Activated T-cell treated with anti-CD3 and anti-CD28 coated beads for 1 hour (primary cell): ENCODE results near the gene SYNE3.

Source experiments
- DNase-seq: peaks from one replicate; pipeline ENCODE4 v3.0.0-alpha.2; 2020; ENCODE audit warnings: low read depth

The SYNE3 gene

DNA sequence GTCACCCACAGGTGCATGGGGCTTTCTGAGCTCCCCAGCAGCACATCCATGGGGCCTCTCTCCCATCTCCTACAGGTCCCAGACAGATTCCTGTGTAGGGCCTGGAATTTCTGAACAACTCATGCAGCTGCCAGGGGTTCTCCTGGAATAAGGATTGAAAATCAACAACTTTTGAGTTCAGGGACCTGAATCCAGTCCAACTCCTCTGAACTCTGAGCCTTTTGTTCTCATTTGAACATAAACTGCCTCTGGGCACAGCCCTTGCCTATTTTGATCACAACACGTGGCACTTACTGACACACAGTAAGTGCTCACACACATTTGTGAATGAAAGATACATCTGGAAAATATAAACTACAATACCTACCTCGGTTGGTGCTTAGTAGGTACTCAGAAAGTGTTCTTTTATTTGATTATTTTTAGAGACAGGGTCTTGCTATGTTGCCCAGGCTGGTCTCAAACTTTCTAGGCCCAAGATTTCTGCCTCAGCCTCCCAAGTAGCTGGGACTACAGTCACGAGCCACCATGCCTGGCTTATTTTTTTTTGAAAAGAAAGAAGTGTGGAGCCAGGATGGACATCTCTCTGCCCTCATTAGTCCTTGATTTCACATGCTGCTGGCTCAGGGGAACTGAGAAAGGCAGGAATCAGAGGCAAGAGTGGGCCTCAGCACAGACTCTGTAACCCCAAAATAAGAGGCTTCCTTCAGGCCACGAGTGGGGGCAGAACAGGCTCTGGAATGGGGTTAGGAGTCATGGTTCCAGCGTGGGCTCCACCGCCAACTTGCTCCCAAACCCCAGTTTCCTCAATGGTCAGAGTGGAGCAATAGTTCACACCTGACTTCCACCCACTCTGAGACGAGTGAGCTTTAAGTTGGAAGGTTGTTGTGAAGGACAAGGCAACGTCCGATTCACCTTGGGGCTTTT lies 27.0 kb downstream of the SYNE3 start:
- no peak for DNase-seq

DNA sequence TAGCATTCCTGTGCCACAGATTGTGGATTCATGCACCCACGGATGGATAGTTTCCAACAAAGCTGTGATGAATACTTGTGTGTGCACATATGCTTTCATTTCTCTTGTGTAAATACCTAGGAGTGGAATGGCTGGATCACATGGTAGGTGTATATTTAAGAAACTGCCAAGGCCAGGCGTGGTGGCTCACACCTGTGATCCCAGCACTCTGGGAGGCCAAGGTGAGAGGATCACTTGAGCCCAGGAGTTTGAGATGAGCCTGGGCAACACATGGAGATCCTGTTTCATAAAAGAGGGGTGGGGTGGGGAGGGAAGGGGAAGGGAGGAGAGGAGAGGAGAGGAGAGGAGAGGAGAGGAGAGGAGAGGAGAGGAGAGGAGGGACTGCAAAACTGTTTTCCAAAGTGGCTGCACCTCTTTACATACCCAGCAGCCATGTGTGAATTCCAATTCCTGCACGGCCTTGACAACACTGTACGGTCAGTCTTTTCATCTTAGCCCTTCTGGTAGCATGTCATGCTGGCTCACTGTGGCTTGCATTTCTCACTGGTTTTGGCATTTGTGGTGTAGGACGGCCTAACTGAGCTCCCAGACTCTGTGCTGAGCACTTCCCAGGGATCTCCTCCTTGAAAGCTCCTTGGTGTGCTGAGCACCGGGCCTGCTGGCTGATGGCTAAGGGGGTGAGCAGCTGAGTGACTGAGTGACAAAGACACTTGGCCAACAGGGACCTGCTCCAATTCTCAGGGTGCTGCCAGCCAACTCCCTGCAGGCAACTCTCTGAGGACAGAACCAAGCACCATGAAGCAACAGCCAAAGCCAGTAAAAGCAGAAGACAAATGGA lies 27.9 kb downstream of the SYNE3 start:
- DNase-seq, result no peak

DNA sequence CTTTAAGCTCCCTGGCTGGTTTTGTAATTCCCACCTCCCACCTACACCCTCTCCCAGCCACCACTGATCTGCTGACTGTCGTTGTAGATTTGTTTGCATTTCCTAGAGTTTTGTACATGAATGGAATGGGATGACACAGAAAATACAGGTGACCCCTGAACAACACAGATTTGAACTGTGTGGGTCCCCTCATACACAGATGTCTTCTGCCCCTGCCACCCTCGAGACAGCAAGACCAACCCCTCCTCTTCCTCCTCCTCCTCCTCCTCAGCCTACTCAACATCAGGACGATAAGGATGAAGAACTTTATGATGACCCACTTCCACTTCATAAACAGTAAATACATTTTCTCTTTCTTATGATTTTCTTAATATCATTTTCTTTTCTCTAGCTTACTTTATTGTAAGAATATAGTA lies 28.8 kb downstream of the SYNE3 start:
- DNase-seq, result no peak

DNA sequence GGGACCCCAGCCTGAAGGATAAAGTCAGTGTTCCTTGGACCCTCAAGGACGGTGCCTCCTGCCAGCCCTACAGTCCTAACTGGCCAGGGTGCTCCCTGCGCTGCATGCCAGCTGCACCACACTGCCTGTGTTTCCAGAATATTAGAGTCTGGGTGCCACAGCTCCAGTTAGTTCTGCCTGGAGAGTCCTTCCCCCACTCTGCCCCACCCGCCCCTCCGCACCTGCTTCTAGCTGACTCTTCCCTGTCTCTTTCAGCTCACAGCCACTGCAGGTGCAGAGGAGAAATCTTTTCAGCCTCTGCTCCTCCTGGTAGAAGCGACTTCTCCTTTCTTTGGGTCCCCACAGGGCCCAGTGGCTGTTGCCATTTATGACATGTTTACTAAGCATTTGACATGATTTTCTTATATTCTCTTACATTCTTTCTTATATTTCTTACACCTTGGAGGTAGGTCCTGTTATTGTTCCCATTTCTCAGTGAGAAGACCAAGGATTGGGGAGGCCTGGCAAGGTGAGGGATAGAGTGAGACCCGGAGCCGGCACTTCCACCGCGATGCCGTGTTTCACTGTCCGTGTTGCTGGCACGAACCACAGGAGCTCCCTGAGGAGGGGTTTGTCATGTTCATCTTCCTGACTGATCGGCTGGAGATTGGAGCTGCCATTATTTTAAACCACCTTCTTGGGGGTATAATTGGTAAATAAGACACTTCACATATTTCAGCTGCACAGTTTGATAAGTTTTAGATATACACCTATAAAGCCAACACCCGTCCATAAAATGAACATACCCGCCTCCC lies 29.4 kb downstream of the SYNE3 start:
- DNase-seq, result no peak

DNA sequence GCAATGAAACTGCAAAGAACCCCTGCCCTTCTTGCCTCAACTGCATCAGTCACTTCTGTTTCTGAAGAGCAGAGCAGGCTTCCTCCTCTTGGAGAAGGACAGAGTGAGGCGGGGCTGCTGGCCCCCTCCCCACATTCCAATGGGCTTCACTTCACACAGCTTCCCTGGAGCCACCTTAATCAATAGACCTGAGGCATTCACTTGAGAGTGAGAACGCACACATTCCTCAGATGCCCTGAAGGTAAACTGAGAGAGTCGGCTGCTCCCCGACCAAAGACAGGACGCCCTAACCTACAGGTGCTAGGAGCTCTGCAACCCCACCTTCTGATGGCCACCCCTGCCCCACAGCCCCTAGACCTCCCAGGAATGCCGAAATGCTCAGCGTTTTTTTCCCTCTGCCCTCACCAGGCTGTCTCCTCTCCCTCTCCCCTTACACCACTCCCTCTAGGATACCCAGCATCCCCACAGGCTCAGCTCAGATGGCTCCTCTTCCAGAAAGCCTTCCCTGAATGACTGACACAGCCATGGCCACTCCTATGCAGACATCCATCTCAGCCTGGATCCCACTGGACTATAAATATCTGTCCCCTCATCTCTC lies 31.1 kb downstream of the SYNE3 start:
- DNase-seq, result no peak

DNA sequence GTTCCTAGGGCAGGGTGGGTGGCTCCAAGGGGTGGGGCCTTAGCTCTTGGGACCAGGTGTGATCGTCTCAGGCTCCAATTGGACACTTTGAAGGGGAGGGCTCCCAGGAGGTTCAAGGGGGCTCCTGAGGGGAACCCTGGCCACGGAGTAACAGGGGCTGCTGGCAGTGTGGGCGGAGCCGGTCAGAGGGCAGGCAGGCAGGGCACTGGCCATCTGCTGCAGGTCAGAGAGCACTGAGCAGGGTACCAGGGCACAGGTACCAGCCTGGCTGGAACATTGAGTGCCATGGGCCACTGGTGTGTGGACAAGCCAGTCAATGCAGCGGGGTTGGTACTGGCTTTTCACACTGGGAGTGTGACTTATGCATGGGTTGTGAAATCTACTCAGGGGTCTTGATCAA lies 32.2 kb downstream of the SYNE3 start:
- DNase-seq, result no peak

DNA sequence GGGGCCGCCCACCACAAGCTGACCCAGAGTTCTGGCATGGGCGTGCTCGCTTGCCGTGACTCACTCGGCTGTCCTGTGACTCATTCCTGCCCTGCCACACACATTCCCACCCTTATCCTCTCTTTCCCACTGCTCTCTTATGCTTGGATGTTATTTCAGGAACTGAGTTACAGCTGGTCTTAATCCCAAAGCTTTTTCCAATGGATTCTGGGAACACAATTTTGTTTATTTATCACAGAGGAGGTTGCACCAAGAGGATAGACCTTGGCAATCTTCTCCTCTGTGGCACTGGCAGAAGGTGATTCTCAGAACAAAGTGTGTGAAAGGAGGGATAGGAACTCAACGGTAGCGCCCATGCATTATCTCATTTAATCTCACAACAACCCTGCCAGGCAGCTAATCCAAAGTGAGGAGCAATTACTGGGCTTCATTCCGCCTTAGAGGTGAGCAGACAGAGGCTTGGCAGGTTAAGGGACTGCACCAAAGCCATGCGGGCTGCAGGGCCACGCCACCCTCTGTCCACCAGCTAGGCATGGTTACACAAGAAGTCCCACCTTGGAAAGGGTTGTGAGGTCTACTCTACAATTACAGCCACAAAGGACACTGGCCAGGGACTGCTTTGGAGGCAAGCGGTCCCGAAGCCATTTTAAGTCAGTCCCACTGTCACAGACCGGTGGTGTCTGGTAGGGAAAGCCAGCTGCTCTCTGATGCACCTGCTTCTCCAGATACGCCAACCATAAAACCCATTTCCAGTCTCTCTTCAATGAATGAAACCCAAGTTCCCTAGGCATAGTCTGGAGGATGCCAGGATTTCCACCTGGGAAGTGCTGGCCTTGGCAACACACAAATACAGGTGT lies 32.9 kb downstream of the SYNE3 start:
- no peak for DNase-seq

DNA sequence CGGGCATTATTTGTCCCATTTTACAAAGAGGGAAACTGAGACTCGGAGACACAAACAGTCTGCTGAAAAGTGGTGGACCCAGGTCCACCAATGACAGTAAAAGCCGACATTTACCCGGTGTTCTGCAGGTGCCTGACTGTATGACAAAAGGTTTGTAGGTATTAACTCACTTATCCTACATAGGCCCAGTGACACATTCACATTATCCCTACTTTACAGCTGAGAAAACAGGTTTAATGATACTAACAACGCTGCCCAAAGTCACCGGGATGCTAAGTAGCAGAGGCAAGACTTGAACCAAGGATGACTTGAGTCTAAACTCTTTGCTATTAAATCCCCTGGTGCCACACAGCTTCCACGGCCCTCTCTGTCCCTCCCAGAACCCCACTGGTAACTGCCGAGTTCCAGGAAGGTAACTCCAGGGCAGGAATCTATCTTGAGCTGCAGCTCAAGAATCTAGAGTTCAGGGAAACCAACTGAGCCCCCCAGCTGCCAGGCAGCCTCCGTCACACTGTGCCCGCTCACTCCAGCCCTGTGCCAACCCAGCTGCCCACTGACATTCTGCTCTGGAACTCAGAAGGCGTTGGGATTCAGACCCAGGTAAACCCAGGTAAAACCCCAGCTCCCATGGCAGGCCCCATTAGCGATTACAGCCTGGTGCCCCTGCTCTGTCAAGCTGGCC lies 33.7 kb downstream of the SYNE3 start:
- DNase-seq, result no peak

DNA sequence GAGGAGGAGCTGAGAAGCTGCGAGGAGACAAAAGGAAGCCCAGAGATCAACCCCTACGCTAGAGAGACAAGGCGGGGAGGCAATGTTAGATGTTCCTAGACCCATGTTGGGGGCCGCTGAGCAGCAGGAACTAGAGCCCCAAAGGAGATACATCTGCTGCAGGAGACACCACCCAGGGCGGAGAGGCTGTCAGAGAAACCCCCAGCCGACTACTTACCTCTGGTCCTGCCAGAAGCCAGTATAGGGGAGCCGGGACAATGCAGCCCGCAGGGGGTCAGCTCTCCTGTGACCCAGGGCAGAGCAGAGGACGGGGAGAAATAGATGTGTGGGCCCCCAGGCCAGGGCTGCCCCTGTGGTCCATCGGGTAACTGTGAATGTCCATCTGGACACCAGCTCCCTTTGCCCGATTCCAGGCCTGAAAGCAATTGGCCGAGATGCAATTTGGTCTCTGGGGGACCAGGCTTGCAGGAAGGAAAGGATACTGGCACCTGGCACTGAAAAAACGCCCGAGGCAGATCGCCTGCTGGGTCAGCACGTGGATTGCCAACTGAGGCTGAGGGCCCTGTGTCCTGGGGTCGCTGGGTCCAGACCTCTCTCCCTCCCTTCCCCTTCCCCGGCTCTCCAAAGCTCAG lies 34.9 kb downstream of the SYNE3 start:
- no peak for DNase-seq

DNA sequence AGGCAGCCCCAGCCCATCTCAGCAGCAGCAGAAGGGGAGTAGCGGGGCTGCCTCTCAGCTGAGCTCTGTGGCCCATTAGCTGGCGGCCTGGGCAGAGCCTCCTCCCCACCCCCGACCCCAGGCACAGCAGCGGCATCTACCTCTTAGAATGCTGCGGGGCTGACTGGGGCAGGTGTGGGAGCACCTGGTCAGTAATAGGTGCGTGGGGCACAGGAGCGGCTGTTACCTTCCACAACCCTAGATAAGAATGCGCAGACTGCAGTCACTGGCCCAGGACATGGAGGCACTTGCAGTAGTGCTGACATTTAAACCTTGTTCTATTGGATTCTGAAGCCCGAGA lies 35.6 kb downstream of the SYNE3 start:
- no peak for DNase-seq

DNA sequence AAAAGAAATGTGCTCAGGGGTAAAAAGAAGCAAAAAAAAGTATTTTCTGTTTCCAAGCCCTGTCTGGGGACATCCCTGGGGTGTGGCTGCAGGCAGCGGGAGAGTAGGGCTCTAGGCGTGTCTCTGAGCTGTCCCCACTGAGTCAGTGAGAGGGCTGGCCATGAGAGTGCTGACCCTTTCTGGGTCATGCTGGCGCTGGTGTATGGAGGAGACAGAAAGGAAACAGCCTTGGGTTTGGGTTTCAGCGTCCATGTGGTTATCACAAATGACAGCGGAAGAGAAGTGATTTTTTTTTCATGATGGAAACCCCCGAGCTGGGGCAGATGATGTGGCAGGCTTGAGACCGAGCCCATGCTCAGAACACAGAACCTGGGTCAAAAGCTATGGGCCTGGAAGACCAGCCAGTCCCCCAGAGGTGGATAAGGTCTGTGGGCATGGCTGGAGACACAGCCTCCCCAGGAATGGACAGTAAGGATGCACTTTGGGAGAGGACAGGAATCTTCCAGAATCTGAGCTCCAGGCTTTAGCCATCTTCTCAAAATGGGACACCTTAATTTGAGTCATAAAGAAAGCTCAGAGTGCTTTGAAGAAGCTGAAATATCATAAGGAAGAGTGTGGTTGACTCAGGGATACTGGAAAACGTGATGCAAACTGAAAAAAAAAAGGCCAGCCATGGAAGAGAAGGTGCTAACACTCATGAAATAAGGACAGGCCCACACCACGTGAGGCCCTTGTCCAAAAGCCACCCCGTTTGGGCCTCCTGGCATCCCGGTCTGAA lies 36.2 kb downstream of the SYNE3 start:
- no peak for DNase-seq

DNA sequence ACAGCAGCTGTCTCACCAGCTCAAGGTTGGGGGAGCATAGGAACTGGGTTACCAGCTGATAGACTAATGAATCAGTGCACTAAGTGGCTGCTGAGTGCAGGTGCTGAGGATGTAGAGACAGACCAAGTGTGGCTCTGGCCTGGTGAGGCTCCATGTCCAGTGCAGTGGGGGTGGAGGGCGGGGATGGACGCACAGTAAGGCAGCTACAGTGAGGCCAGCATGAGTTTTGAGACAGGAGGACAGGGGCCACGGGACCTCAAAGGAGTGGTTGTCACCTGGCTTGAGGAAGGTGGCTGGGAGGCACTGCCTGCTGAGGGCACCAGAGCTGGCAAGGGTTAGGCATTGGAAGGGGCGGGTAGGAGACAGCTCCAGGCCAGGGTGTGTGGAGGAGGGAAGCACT lies 37.0 kb downstream of the SYNE3 start:
- no peak for DNase-seq

DNA sequence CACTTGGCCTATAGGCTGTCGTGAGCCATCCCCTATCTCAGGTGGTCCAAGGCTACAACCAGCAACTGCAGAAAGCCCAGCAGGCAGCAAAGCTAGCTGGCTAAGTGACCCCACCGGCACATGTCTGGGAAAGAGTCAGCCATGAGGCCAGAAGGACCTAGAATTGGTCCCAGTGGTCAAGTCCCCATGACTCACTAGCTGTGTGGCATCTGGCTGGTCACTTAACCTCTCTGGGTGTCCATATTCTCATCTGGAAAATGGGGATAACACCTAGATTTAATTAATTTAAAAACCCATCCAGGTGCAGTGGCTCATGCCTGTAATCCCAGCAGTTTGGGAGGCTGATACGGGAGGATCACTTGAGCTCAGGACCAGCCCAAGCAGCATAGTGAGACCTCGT lies 37.6 kb downstream of the SYNE3 start:
- DNase-seq, result no peak

DNA sequence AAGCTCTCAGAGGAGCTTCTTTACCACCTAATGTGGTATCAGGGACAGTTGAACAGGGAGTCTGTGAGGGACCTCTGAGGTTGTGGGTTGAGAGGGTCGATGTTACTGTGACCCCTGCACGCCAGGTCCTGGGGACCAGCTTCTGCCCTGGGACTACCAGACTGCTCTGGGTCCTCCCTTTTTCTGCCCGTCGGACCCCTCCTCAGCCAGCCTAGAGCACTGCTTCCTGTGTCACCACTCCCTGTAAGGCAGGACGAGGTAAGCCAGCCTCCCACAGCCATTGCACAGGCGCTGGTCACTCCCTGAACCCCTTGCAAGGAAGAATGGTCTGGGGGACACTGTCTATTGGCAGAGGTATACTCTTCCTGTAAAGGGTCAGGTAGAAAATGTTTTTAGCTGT lies 38.1 kb downstream of the SYNE3 start:
- no peak for DNase-seq

DNA sequence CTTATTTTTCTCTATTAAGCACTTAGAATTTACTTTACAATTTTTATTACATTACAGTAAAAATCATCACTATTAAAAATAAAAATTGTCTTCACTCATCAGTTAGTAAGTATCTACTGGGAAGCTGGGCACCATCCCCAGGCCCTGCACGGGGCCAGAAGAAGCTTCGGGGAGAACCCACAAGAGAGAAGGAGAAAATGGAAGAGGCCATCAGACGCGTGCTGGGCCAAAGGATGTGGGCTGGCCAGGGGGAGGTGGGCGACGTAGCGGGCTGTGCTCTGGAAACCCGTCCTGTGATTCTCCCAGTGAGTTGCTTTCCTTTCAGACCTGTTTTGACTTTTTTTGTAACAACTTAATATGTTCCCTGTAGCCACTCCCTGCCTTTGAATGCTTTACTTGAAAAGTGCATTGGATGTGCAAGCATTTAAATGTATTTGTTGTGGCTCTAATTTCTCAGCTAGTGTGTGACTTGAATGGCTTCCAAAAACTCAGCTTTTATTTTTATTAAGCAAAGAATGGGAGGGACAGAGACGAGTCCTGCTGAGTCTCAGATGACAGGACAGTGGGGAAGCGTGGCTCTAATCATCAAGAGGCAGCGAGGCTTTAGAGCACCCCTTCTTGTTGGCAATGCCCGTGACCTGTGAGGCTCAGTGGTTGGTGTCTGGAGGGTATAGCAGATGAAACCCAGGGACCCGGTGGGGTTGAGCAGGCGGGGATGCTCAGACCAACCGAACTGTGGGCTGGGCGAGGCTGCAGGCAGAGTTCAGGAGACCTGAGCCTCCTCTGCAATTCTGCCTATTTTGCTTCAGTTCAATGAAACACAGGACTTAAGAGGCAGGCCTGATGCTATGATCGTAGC lies 38.8 kb downstream of the SYNE3 start:
- DNase-seq, result no peak

DNA sequence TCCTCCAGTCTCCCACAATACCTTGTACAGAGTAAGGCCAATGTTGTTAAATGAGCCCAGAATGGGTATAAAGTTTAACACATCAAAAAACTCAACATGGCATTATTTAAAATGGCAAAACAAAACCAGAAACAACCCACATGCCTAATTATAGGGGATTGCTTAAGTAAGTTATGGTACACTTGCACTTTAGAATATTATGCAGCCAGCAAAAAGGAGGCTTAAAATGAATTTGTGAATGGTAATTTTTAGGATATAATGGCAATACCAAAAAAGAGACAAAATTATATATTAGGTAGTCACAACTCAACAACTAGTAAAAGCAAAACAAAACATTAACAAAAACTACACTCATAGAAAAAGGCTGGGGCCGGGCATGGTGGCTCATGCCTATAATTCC lies 39.7 kb downstream of the SYNE3 start:
- DNase-seq, result no peak

DNA sequence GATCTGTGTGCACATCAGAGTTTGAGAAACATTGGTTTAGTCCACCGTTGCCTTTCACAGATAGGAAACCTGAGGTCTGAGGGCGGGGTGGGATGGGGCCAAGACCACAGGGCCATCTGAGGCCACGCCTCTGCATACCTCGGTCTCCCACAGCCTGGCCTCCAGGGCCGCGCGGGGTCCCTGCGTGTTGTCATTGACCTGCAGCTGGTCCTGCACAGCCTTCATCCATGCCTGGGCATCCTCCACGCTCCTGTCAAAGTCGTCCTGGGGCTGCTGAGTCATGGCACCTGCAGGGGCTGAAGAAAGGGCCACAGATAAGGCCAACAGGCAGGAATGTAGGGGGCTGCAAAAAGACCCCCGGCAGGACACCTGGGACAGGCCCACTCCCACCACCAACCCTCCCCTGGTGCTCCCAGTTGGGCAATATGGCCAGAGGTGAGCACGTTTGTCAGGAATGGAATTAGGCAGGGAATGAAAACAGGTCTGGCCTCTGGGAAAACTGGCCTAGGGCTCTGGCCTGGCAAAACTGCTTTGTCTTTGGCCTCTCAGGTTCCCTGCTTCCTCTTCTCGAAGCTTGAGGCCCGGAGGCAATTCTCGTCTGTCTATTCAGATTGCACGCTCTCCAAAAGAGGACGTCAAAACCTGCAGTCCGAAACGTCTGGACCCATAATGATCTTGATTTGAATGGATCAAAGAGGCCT lies 40.8 kb downstream of the SYNE3 start:
- DNase-seq, result no peak

DNA sequence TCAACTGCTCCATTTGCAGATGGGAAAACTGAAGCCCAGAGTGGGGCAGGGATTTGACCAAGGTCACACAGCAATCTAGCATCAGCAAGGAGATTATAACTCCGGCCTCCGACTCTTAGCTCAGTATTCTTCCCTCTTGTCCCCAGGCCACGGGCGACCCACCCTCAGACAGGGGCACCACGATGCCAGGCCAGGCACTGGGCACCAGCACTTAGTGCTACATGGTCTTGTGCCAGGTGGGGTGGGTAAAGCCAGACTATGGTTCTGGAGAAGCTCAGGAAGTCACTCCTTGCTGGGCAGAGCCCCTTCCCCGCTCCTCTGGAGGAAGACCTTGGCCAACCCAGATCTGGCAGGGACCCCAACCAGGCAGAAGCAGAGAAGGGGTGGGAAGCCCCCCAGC lies 41.5 kb downstream of the SYNE3 start:
- no peak for DNase-seq
